Measurements from ENCODE around the gene SF3A1.

Gene SF3A1

GRCh38 chr22:30308518-30309230, 48.0 kb downstream of the SF3A1 start:
- peak; percentile 78 for DNase-seq (ENCODE audit: low read depth)
- no peak for TF ChIP-seq CTCF (IDR thresholded peaks at IDR 0.05; ENCODE audit: insufficient read depth, low read depth, low read length, missing control alignments)

GRCh38 chr22:30308093-30308492, 48.6 kb downstream of the SF3A1 start:
- no peak overlapping the region for H3K4me3 ChIP-seq (ENCODE audit: low read length)
- DNase-seq (ENCODE audit: low read depth): no peak
- no peak for TF ChIP-seq CTCF (IDR thresholded peaks at IDR 0.05; ENCODE audit: insufficient read depth, low read depth, low read length, missing control alignments)

More at GRCh38 chr22:30308518-30309230, 48.0 kb downstream of the SF3A1 start:
- H3K4me3 ChIP-seq (ENCODE audit: low read length): no peak overlapping the region

- H3K4me3 ChIP-seq (ENCODE audit: low read length): no peak overlapping the region
- no peak for DNase-seq (ENCODE audit: low read depth)
- TF ChIP-seq CTCF (IDR thresholded peaks at IDR 0.05; ENCODE audit: insufficient read depth, low read depth, low read length, missing control alignments): no peak
Measured at GRCh38 chr22:30307041-30307574, 49.6 kb downstream of the SF3A1 start.

- DNase-seq (ENCODE audit: low read depth): no peak
- TF ChIP-seq CTCF (IDR thresholded peaks at IDR 0.05; ENCODE audit: insufficient read depth, low read depth, low read length, missing control alignments): no peak
- H3K4me3 ChIP-seq (ENCODE audit: low read length): no peak overlapping the region
Measured at GRCh38 chr22:30306627-30307011, 50.1 kb downstream of the SF3A1 start.

- H3K4me3 ChIP-seq (ENCODE audit: low read length): no peak overlapping the region
- TF ChIP-seq CTCF (IDR thresholded peaks at IDR 0.05; ENCODE audit: insufficient read depth, low read depth, low read length, missing control alignments): no peak
- peak; percentile 54 for DNase-seq (ENCODE audit: low read depth)
Measured at GRCh38 chr22:30305906-30306626, 50.6 kb downstream of the SF3A1 start.

GRCh38 chr22:30305519-30305905, 51.2 kb downstream of the SF3A1 start:
- H3K4me3 ChIP-seq (ENCODE audit: low read length): no peak overlapping the region
- DNase-seq (ENCODE audit: low read depth): no peak
- no peak for TF ChIP-seq CTCF (IDR thresholded peaks at IDR 0.05; ENCODE audit: insufficient read depth, low read depth, low read length, missing control alignments)
